ENCODE data around the gene ZHX3. TPM values are rescaled to one million over a fixed set of nuclear protein-coding genes. Genes with fewer than 3 reads are reported as not detected.

ZHX3 gene
- total and polyA plus RNA-seq, 2 of the 13 experiments (the other 11 are each of a cell fraction or from before 2014, with no cell fraction given) = 8.4 to 11.7 TPM

DNA sequence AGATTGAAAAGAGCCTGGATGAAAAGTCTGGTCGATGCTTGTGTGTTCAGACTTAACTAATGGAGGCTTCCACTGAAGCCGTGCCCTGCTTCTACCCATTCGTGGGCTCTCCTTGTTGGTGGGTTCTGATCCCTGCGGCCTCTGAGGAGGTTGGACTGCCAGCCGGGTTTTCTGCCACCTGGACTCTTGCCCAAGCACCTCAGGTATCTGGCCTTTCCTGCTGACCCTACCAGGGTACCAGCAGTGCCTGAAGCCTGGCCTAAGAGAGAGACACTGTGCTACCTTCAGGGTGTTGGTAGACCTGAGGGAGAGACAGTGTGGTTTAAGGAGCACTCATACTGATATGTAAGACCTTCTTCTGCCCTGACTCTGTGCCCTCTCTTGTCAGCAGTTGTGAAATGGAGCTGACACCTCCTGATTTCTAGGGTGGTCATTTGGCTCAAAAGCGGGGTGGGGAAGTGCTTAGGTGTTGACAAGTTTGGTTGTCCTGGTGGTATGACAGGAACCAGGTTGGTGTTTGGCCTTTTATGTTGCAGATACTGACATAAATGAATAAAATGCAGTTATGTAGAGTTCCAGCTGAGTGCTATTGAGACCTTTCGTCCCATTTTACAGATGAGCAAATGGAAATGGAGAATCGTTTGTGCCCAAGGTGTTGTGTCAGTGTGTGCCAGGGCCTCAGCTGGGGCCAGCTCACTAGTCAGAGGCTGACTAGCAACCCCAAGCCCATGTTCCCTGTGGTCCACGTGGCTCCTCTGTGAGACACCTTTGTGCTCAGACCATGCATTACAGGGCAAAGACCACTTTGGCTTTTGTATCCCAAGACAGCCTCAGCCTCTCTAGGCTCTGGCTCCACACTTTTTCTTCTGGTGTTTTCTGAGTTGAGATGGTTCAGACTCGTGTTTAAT lies 177.1 kb downstream of the ZHX3 start (continued):
- TF ChIP-seq MNT (IDR thresholded peaks at IDR 0.05) (peak; percentile 60), ZNF451 (CRISPR knock-in tag; IDR thresholded peaks at IDR 0.05) (no peak), NCOR1 (IDR thresholded peaks at IDR 0.05; ENCODE audit: borderline replicate concordance, low read length) (0 out of 2 replicates have a peak, but pooled peaks have one; percentile 49), ZNF737 (CRISPR knock-in tag; IDR thresholded peaks at IDR 0.05; ENCODE audit: borderline replicate concordance) (0 out of 2 replicates have a peak, but pooled peaks have one; percentile 44), MYC (CRISPR knock-in tag; IDR thresholded peaks at IDR 0.05; ENCODE audit: borderline replicate concordance) (peak; percentile 93), ZNF24 (IDR thresholded peaks at IDR 0.05) (no peak), FOXA3 (CRISPR knock-in tag; IDR thresholded peaks at IDR 0.05) (peak; percentile 19; the same call in 1 of the 2 replicates), ZBTB21 (CRISPR knock-in tag; IDR thresholded peaks at IDR 0.05) (0 out of 2 replicates have a peak, but pooled peaks have one; percentile 16), ZNF614 (CRISPR knock-in tag; IDR thresholded peaks at IDR 0.05; ENCODE audit: borderline replicate concordance) (0 out of 2 replicates have a peak, but pooled peaks have one; percentile 15), SRSF1 (optimal IDR thresholded peaks at IDR 0.05; ENCODE audit: low read depth, low read length) (no peak), ELF1 (CRISPR knock-in tag; IDR thresholded peaks at IDR 0.05) (no peak; the same call in 1 of the 2 replicates), DMAP1 (CRISPR knock-in tag; IDR thresholded peaks at IDR 0.05) (peak; percentile 83), GMEB1 (CRISPR knock-in tag; IDR thresholded peaks at IDR 0.05; ENCODE audit: borderline replicate concordance) (no peak), MED1 (CRISPR knock-in tag; IDR thresholded peaks at IDR 0.05) (peak; percentile 60), ZMYM3 (CRISPR knock-in tag; IDR thresholded peaks at IDR 0.05) (peak; percentile 75), HNF4A (CRISPR knock-in tag; IDR thresholded peaks at IDR 0.05) (peak; percentile 94), ZBTB7A (CRISPR knock-in tag; IDR thresholded peaks at IDR 0.05) (0 out of 2 replicates have a peak, but pooled peaks have one; percentile 74), GATAD2A (CRISPR knock-in tag; IDR thresholded peaks at IDR 0.05) (peak; percentile 83), SMAD1 (CRISPR knock-in tag; IDR thresholded peaks at IDR 0.05; ENCODE audit: borderline replicate concordance, low read depth) (0 out of 2 replicates have a peak, but pooled peaks have one; percentile 9), SALL1 (CRISPR knock-in tag; IDR thresholded peaks at IDR 0.05) (peak; percentile 78), ISL2 (CRISPR knock-in tag; IDR thresholded peaks at IDR 0.05) (0 out of 2 replicates have a peak, but pooled peaks have one; percentile 43), ZGPAT (CRISPR knock-in tag; IDR thresholded peaks at IDR 0.05) (peak; percentile 40; the same call in 1 of the 2 replicates), TAF1 (CRISPR knock-in tag; IDR thresholded peaks at IDR 0.05) (peak; percentile 43; the same call in 1 of the 2 replicates)
- TF ChIP-seq, protein P1, sequence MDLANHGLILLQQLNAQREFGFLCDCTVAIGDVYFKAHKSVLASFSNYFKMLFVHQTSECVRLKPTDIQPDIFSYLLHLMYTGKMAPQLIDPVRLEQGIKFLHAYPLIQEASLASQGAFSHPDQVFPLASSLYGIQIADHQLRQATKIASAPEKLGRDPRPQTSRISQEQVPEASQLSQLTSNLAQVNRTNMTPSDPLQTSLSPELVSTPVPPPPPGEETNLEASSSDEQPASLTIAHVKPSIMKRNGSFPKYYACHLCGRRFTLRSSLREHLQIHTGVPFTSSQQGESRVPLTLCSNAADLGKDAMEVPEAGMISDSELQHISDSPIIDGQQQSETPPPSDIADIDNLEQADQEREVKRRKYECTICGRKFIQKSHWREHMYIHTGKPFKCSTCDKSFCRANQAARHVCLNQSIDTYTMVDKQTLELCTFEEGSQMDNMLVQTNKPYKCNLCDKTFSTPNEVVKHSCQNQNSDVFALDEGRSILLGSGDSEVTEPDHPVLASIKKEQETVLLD (CRISPR knock-in tag; IDR thresholded peaks at IDR 0.05; ENCODE audit: low read depth) = no peak
